NCI-H1105 treated with DMSO at 0.1 percent for 48 hours (cell line): ENCODE data around the gene SH2D3A.
"Not testable (repeated sequence)": the region's sequence is repeated elsewhere in the genome, so short reads cannot be mapped to it uniquely, and the experiment has no call there.

ENCODE experiments used
- DNase-seq: peaks from one replicate; lab custom pipeline; 2025; lab: John Stamatoyannopoulos, UW

Gene SH2D3A

DNA sequence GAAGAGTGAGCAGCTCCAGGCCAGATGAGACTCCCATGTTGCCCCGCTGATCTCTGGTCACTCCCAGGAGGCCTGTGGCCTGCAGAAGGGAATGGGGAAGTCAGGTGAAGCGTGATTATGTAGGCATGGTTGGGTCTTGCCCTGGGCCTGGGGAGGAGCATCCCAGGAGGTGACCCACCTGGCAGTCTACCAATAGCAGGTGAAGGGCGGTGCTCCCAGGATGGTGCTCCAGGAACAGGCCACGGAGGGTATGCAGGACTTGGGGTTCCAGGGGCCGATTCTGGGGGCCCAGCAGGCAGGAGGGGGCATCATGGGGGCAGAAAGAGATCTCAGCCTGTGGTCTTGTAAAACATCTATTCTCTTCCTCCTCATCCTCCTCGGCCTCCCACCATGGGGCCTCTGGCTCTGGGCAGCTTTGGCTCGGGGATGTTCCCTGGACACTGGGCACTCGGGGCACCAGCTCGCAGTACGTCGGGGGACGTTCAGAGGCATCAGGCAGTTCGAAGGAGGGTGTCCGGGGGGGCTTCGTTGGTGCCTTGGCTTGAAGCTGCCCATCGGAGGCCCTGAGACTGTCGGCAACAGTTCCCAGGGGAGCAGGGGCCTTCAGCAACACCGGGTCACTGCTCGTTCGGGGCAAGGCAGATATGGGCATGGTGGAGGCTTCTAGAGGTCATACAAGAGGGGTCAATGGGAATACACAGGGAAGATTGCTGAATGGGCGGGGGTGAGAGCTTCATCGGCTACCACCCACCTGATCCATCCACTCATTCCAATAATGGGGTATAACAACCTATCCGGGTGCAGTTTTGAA, 12.4 kb downstream of the SH2D3A start:
- no peak for DNase-seq

DNA sequence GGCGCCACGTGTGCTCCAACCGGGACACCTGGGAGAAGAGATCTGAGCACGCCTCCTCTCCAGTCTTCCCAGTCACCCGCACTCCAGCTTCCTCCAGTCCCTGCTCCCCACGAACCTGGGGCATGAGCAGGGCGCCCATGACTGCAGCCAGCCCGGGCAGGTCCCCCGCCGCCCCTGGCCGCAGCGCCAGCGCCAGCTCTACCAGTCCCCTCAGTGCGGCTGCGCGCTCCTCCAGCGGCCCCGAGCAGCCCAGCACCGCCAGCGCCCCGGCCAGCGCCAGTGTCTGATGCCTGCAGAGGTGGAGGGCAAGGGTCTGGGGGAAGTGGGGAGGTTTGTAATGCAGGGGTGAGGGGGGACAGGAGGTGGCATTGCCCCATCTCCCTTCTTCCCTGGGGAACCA, 13.1 kb downstream of the SH2D3A start:
- no peak for DNase-seq

DNA sequence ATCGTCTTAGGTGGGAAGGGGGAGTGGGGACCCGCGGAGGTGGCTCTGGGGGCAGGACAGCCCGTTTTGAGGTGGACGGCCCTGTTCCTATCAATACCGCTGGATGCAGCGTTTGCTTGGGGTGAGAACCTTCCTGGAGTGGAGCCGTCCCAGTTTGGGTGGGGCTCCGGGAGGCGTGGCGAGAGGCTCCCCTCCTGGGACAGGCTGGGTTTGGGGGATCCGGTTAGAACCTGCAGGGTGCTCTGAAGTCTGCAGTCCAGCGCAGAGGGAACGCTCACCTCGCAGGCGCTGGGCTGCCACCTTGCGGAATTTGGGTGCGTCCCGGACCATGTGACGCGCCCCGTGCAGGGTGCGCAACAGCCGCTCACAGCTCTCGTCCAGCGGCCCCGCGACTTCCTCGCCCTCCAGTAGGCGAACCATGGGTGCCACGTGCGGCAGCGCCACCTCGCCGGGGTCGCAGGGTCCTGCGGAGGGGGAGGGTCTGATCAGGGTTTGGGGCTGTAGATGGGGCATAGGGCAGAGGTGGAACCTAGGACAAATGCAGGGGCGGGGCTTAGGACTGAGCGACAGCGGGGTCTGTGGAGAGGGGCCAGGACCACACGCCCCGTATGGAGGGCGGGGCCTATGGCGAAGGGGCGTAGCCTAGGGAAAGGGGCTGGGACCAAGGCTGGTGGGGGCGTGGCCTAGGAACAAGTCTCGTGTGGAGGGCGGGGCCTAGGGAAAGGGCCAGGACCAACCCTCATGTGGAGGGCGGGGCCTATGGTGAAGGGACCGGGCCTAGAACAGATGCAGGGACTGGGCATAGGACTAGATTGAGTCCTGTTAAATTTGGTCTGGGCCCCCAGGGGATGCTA, 13.8 kb downstream of the SH2D3A start:
- DNase-seq = no peak

DNA sequence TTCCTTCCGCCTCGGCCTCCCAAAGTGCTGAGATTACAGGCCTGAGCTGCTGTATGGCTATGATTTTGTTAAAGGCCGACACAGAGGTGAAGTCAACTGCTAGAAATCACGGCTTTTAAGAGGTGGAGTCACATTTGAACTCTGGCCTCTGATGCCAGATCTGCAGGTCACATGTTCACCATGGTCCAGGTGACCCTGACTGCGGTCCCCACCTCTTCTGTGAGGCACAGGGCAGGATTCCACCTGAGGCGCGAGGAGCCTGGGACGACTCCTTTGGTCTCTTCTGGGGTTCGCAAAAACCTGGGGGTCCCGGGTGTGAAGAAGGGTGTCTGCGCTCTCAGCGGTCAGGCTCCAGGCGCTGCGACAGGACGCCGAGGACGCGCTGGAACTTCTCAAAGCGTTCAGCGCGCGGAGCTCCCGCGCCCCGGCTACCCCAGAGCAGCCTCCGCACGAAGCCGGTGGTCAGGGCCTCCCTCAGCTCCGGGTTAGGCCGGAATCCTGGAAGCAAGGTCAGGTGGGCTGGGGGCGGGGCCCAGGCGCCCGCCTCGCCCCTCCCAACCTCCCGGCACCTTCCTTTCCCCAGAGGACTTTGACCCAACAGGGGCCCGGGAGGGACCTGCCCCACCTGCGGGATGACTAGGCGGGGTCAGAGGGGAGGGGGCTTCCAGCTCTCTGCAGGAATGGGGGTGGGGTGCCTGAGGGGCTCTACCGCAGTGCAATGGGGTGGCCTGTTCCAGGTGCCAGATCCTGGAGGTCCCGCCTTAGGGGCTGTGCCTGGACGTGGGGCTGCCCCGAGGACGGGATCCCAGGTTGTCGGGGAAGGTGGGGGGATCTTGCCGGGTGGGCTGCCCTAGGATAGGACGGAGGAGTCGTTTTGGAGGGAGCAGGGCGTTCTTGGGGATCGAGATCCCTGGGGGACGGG, 14.7 kb downstream of the SH2D3A start:
- no peak for DNase-seq

DNA sequence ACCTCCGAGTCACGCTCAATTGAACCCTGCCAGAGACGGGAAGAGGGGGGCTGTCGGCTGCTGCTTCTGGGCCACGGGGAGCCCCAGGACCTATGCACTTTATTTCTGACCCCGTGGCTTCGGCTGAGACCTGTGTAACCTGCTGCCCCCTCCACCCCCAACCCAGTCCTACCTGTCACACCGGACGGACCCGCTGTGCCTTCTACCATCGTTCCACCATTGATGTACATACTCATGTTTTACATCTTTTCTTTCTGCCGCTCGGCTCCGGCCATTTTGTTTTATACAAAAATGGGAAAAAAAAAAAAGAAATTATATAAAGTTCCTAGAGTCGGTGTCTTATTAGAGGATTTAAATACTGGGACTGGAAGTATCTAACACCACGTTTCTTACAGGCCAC, 16.0 kb downstream of the SH2D3A start:
- no peak for DNase-seq

DNA sequence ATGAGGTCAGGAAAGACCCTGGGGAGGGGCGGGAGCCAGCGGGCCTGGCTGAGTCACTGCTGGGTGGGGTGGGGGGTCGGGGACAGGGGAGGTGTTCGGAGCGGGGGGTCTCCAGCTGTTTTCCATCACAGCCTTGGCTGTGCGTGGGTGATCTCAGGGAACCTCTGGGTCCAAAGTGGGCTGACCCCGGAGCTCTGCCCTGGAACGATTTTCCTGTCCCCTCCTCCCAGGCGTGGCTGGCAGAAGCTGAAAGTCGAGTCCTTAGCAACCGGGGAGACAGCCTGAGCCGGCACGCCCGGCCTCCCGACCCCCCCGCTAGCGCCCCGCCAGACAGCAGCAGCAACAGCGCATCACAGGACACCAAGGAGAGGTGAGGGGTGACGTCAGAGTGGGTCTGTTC, 17.2 kb downstream of the SH2D3A start:
- DNase-seq = no peak

DNA sequence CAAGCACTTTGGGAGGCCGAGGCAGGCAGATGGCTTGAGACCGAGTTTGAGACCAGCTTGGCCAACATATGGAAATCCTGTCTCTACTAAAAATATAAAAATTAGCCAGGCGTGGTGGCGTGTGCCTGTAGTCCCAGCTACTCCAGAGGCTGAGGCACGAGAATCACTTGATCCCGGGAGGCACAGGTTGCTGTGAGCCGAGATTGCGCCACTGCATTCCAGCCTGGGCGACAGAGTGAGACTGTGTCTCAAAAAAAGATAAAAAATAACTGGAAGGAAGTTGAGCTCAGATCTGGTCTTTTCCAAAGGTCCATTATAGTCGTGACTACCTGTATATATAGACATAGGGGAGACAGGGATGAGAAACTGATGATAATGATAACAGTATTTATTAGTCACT, 18.7 kb downstream of the SH2D3A start:
- not testable (repeated sequence) for DNase-seq

DNA sequence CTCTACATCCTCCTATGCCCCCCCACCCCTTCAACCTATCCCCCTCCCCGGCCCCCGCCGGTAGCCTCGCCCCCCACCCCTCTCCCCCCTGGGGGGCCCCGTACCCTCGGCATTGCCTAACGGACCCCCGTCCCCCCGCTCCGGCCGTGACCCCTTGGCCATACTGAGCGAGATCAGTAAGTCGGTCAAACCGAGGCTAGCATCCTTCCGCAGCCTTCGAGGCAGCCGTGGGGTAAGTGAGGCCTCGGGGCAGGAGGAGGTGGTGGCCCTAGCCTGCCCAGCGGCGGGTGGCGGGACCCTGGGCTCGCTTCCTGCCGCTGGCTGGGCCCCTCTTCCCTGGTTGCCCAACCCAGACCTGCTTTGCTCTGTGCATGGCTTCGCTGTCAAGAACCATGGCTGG, 21.3 kb downstream of the SH2D3A start:
- DNase-seq = no peak

DNA sequence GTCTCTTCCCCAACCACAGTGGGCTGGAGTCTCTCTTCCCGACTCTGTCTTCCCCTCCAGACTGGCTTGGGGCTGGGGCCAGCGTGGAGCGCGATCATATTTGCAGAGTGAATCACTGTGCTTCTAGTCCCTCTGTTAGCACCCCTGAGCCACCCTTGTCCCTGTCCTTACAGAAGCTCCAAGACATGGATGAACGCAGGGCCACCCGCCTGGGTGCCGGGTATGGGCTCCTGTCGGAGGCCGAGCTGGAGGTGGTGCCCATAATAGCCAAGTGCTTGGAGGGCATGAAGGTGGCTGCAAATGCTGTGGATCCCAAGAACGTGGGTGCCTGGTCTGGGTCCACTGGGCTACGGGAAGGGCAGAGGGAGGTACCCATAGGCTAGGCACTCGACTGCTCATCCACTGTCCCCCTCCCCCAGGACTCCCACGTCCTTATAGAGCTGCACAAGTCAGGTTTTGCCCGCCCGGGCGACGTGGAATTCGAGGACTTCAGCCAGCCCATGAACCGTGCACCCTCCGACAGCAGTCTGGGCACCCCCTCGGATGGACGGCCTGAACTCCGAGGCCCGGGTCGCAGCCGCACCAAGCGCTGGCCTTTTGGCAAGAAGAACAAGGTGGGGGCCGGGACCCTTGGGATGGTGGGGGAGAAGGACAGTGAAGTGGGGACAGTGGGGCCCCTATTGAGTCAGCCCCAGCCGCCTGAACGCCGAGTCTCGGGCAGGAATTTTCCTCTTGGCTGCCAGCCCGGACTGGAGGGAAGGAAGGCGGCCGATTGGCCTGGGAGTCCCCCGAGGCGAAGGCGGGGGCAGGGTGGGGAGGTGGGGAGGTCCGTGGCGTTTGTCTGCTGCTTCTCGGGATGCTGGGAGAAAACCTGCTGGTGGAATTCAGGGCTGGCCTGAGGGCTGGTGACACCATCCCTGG, 22.6 kb downstream of the SH2D3A start:
- peak; percentile 45 for DNase-seq

DNA sequence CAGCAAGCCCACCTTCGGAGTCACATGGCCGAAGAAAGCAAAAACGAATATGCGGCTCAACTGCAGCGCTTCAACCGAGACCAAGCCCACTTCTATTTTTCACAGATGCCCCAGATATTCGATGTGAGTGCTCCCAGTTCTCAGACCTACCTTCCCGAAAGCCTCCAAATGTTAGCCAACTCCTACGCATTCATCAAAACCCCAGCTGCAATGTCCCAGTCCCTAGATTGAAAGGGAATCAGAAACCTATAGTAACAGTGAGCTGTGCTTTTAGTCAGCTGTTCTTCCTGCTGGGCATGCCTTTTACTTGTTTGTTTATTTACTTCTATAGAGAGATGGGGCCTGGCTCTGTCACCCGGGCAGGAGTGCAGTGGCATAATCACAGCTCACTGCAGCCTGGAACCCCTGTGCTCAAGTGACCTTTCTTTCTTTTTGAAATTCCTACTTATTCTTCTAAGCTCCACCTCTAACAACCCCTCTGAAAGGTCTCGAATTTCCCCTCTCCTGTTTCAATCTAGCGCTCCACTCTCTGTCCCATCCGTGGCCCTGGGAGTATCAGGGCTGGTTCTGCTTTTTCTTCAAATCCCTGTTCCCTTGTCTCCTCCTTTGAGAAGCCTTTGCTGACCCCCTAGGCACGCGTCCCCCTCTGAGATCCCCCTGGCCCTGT, 23.4 kb downstream of the SH2D3A start:
- DNase-seq = no peak

DNA sequence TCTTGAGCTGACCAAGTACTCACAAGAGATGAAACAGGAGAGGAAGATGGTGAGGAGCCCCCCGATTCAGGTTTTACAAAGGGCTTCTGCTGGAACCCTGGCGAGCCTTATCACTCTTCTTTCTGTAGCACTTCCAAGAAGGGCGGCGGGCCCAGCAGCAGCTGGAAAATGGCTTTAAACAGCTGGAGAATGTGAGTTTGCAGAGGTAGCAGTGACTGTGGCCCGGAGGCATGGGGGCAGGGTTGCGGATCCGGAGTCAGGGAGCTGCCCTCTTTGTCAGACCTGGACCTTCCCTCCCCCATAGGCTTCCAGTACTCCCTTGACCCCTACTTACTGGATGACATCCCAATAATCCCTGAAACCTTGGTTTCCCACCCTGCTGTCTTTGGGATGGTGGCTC, 24.2 kb downstream of the SH2D3A start:
- no peak for DNase-seq

DNA sequence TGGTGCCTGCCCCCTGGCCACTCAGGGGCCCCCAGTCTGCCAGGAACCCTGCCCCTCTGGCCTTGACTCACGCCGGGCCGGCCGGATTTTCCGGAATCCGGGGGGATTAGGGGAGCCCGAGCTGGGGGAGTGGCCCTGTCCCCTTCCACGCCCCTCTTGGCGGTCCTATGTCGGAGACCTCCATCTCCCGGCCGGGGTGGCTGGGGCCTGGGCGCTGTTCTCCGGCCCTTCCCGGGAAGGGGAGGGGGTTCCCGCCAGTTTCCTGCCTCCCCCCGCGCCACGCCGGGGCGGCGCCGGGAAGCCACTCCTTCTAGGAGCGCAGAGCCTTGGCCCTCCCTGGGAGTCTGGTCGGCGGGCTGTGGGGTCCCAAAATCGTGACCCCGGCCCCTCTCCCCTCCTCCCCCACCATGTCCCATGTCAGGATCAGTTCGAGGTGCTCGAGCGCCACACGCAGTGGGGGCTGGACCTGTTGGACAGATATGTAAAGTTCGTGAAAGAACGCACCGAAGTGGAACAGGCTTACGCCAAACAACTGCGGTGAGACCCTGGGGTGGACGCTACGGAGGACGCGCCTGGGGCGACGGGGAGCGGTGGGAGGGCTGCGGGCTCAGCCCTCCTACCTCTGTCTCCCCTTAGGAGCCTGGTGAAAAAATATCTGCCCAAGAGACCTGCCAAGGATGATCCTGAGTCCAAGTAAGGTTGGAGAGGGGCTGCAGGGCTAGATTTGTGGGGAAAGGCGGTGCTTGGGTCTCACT, 26.5 kb downstream of the SH2D3A start:
- DNase-seq = no peak

DNA sequence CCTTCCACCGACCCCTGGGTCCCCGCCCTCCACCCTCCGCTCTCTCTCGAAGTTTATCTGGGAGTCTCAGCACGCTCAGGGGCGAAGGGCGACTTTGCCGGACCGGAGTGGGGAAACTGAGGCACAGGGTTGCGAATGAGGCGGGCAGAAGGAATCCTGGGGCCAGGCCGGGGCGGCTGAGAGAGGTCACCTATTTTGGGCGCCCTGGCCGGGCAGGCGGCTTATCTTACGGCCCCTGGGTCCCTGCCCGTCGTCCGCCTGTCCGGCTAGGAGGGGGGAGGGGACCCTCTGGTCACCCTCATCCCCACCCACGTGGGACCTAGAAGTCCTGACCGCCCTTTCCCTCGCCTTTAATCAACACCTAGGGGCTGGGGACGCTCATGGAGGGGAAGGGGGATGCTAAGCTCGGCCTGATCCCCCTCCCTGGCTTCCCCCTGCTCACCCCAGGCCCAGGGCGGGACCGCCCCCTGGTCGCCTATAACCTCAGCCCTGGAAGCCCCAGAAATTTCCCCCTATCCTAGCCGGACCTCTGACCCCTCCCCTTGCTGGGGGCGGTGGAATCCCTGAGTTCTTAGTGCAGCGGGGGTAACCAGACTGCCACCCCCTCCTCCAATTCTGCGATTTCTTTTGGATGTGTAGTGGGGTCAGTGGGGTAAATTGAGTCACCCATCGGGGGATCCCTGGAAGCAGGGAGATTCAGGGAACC, 27.2 kb downstream of the SH2D3A start:
- DNase-seq = no peak

DNA sequence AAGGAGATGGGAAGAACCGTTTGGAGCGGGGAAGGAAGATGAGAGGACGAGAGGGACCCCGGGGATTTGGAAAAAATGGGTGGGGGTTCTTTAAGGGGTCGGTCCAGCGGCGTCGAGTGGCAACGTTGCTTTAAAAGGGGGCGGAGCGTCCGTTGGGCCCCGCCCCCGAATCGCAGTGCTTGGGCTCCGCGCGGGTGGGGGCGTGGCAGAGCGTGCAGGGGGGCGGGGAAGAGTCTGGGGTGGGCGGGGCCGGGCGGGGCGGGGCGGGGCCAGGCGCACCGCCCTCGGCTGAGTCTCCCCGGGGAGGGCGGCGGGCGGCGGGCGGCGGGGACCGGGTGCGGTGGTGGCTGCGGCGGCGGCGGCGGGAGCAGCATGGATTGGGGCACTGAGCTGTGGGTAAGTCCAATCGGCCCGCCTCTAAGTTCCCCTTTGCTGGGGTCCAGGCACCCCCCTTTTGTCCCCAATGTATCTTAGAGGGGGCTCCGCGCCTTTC, 27.8 kb downstream of the SH2D3A start, which contains the start of gene TRIP10:
Gene TRIP10, plus strand, starts transcription at position 291 of the 493 bp plus-strand sequence. Its CDS starts 82 bp downstream, at position 373.
- DNase-seq = peak; percentile 27

DNA sequence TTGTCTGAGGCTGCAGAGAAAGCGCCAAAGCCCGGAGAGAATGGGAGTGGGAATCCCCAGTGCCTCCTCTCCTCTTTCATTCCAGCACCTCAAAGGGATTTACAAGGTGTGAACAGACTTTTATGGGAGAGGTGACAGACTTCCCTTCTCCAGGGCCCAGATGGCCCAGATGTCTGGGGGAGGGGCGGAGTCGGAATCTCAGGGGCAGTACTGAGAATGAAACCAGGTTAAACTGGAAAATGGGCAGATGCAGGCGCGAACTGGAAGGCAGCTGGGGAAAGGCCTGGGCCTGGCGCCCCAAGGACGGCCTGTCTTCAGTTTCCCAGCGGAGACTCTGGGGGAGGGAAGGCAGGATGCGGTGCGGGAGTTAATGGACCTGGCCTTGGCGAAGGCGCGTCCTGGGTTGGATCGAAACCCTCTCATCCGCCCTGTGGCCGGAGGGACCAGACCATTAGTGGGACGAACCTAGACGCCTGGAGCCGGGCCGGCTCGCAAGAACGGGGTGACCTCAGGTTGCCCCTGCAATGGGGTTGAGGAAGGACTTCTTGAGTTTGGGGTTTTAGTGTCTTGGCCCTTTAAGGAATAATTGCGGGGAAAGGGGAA, 28.3 kb downstream of the SH2D3A start:
- no peak for DNase-seq

DNA sequence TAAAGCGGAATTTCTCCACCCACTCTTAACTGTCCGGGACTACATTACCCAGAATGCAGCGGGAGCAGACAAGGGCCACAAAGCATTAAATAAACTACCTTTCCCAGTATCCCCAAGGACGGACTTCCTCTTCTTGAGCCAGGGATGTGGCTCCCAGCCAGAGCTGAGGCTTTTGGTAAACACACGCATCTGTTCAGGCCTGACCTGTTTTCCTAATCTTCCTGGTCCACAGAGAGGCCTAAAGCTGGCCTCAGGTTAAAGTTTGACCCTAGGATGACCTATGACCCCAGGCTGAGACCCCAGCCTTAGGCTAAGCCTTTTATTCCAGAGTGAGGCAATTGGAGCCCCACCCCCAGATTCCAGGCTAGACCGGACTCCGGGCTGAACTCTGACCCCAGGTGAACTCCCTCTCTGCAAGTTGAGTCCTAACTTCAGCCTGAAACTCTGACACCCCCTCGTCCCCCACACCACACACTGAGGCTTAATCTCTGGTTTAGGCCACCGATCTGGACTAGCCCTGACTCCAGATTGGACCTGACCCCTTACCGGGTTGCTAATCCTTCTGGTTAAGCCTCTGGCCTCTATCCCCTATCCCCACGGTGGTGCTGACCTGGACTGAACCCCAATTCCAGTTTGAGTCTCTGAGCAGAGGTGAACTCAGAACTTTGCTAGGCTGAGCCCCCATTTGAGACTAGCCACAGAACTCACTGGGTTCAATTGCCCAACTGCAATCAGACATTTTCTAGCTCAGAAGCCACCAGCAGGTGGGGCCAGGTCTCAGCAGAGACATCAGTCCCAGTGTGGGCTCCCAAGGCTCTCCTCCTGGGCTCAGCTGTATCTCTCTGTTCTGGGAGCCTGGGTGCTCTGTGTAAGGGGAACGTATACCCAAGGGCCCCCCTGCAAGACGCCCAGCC, 29.1 kb downstream of the SH2D3A start:
- DNase-seq = peak; percentile 13

DNA sequence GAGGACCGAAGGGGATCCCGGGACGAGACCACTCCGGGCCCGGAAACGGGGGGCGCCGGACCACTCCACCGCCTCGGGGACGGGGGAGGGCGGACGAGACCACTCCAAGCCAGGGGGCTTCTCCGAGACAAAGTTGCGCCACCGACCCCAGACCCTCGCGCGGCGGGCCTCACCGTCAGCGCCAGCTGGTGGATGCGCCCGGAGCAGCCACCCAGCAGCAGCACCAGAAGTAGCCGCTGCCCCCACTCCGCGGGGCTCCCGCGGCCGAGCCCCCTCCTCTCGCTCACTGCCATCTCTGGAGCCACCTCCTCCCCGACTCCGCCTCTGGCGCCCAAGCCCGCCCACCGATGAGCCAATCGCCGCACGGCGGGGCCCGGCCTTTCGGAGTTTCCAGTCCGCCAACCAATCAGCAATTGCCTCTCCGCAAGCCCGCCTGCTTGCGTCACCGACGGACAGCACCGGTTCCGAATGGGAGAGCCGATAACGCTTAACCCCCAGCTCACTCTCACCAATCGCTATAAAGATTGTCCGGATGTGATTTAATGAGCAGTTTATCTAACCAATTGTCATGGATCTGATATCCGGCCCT, 29.9 kb downstream of the SH2D3A start, which contains the start of gene GPR108:
Gene GPR108, minus strand, starts transcription at position 297 of the 589 bp plus-strand sequence. Its CDS starts 4 bp downstream, at position 293.
- peak; percentile 100 for DNase-seq
